D721Med (cell line): ENCODE data around the gene MIER3.

Source experiments
- DNase-seq: peaks from one replicate; pipeline ENCODE4 v3.0.0; 2011; ENCODE audit warnings: low spot score; ENCODE audit not compliant: insufficient read length
- FAIRE-seq: peaks from 2 replicates; lab custom pipeline; 2011; peaks lifted over from hg19 to GRCh38; lab: Jason Lieb, UNC
- TF ChIP-seq, protein P1 (sequence below): IDR thresholded peaks from 2 replicates; pipeline ENCODE4 v1.5.1; 2012; ENCODE audit warnings: mild to moderate bottlenecking, control low read depth; ENCODE audit not compliant: insufficient read depth; ENCODE audit errors: missing control alignments

The MIER3 gene

DNA sequence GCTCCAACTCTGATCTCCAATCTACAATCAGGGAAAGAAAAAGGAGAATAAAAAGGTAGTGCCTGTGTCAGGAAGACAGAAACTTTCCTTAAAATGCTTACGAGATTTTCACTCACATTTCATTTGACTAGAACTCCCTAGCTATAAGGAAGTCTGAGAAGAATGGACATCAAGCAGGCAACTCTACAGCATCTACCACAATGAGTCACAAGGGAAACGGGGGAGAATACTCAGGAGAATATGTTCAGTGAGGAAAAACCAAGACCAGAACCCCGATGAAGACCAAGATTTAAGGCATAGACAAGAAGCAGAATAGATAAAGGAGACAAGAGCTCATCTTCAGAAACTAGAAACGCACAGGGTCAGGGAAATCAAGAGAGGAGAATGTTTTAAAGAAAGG, 51.5 kb downstream of the MIER3 start:
- FAIRE-seq (no peak), DNase-seq (no peak)

DNA sequence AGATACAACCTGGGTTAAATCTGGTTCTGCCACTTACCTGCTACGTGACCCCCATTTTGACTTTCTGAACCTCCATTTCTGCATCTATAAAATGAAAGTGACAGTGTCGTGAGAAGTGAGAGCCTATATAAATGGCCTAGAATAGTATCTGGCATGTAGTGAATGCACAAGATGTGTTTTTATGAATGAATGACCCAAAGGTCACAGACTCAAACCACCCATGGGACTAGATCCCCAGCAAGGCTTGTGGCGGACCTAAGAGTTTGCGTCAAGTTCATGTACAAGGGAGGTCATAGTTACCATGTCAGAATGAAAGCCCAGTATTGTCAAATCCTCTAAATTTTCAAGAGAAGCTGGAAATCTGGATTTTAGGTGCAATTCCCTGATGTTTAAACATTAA, 53.7 kb downstream of the MIER3 start:
- DNase-seq, result no peak
- no peak for FAIRE-seq
- TF ChIP-seq, protein P1, sequence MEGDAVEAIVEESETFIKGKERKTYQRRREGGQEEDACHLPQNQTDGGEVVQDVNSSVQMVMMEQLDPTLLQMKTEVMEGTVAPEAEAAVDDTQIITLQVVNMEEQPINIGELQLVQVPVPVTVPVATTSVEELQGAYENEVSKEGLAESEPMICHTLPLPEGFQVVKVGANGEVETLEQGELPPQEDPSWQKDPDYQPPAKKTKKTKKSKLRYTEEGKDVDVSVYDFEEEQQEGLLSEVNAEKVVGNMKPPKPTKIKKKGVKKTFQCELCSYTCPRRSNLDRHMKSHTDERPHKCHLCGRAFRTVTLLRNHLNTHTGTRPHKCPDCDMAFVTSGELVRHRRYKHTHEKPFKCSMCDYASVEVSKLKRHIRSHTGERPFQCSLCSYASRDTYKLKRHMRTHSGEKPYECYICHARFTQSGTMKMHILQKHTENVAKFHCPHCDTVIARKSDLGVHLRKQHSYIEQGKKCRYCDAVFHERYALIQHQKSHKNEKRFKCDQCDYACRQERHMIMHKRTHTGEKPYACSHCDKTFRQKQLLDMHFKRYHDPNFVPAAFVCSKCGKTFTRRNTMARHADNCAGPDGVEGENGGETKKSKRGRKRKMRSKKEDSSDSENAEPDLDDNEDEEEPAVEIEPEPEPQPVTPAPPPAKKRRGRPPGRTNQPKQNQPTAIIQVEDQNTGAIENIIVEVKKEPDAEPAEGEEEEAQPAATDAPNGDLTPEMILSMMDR, result no peak

More for the DNA sequence above, 51.5 kb downstream of the MIER3 start:
- TF ChIP-seq, protein P1, result no peak

DNA sequence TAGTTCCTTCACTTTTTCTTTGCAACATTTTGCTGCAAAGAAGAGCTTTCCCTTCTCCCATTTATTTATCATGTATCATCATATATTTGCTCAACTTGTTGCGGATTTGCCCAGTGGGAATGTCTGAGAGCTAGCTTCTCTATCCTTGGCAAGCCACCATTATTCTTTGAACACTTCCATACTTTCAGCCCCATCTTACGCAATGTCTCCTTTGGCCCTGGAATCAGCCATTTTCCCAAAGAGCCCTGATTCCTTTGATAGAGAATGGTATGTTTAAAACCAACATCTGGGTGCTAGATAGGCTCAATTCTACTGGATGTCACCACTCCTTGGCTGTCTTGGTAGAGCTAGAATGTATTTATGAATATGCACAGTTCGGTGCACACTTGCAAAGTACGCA, 55.2 kb downstream of the MIER3 start:
- FAIRE-seq (no peak), DNase-seq (no peak)
- TF ChIP-seq, protein P1, result no peak

DNA sequence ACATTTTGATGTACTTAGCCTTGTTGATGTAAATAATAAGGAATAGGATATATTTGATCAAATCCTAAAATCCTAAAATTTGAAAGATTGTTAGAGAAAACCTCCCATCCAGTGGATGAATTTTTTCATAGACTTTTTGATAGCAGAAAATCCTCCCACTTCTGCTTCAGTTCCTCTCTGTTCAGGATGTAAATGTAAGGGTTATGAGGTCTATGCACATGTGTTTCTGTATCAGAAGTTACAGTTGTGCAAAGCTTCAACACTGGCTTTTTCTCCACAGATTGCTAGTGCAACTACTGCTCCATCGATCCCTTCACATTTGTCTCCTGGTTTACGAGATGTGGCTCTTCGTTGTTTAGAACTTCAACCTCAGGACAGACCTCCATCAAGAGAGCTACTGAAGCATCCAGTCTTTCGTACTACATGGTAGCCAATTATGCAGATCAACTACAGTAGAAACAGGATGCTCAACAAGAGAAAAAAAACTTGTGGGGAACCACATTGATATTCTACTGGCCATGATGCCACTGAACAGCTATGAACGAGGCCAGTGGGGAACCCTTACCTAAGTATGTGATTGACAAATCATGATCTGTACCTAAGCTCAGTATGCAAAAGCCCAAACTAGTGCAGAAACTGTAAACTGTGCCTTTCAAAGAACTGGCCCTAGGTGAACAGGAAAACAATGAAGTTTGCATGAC, 58.5 kb downstream of the MIER3 start:
- FAIRE-seq (no peak), DNase-seq (no peak)
- TF ChIP-seq, protein P1, result no peak

DNA sequence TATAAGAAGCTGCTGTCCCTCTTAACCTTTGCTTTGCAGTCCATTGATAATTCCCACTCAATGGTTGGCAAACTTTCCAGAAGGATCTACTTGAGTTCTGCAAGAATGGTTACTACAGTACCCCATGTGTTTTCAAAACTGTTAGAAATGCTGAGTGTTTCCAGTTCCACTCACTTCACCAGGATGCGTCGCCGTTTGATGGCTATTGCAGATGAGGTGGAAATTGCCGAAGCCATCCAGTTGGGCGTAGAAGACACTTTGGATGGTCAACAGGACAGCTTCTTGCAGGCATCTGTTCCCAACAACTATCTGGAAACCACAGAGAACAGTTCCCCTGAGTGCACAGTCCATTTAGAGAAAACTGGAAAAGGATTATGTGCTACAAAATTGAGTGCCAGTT, 70.4 kb downstream of the MIER3 start:
- DNase-seq (no peak), FAIRE-seq (no peak)
- TF ChIP-seq, protein P1, result no peak

DNA sequence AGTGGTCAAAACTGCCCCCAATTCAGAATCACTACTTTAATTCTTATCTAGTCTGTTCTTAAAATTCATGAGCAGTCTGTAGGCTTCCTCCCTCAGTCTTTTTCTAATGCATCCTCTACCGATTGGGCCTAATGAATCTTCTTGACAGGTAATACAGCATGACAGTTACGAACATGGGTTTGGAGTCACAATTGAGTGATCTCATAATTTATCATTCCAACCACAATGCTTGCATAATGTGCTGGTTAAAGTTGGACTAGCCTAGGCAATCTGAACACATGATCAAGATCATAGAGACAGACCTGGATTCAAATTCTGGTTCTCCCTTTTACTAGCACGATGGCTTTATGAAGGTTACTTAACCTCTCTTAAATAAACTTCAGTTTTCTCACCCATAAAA, 75.6 kb downstream of the MIER3 start:
- FAIRE-seq, result no peak
- TF ChIP-seq, protein P1, result no peak
- no peak for DNase-seq

DNA sequence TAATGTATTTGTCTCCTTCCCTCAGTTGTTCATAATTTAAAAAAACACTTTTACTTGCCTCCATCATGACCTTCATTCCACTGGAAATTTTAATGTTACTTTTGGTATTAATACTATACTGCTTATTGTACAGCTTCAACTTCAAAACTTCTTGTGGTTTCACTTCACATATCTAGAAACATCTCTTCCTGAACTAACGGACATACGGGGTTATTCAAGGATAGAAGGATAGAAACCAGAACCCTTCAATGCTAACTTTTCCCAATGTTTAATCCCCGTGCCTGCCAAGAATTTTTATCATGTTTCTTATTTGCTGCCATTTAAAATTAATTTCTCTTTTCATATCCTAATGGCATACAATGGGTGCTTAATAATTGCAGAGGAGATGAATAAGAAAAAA, 78.9 kb downstream of the MIER3 start:
- FAIRE-seq, result peak; percentile 55

More for the DNA sequence above, 78.9 kb downstream of the MIER3 start:
- no peak for DNase-seq
- TF ChIP-seq, protein P1, result no peak
